ENCODE results near the gene ELMO3.

The ELMO3 gene

DNA sequence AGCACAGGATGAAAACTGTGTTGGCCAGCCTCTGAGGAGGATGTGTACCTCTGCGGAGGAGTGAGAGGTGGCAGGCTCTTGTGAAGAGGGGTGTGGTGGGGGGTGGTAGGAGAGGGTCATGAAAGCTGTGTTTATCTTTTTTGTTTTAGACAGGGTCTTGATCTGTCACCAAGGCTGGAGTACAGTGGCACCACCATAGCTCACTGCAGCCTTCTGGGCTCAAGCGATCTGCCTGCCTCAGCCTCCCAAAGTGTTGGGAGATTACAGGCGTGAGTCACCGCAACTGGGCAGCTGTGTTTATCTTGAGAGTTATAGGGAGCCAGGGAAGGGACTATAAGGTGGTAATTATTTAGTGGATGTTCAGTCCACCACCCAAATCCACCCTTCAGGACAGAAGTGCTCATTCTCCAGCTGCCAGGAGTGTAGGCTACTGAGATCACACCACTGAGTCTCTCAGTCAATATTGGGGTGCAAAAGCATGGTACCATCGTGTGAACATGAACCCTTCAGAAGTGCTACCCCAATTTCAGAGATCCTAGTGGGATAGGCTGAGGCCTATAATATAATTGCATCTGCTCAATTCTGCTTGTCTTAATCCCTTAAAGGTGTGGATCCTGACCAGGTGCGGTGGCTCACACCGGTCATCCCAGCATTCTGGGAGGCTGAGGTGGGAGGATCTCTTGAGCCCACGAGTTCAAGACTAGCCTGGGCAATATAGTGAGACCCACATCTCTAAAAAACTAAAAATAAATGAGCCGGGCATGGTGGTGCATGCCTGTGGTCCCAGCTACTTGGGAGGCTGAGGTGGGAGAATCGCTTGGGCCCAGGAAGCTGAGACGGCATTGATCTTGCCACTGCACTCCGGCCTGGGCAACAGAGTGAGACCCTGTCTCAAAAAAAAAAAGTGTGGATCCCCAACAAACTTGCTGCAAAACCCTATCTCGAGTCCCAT lies 8.2 kb upstream of the ELMO3 start:
- Histone ChIP-seq H3K9me3 (ENCODE audit: control insufficient read depth, insufficient read depth, low read depth, low read length) (no peaks in the 10 kb centered on the region), H3K27ac (ENCODE audit: extremely low read depth, low read depth, low read length) (no peak overlapping the region), H3K4me3 (ENCODE audit: low read depth, low read length) (no peak overlapping the region), H3K4me1 (ENCODE audit: control insufficient read depth, insufficient read depth, low read length) (peaks cover 7% of the 10 kb centered on the region), H3K36me3 (ENCODE audit: control insufficient read depth in 2 of 2, insufficient read depth in 1 of 2, low read length in 2 of 2) (peaks cover 7 to 30% of the 10 kb centered on the region in 2 experiments; a peak in 2 of 3 replicates)
- ChIA-PET POLR2A (interaction anchor here (0.6 kb wide), 1 partner anchor 56 kb away, joined by 4 read pairs; no protein-coding TSS in a partner anchor), CTCF (interaction anchor here (0.7 to 1.2 kb wide), 2 partner anchors 35 to 175 kb away, joined by 5 to 6 read pairs; no protein-coding TSS in a partner anchor)
- TF ChIP-seq SP7 (tag by site-specific recombination; IDR thresholded peaks at IDR 0.05) (peak; percentile 92), ZNF121 (tag by site-specific recombination; IDR thresholded peaks at IDR 0.05) (peak; percentile 89), ZNF223 (tag by site-specific recombination; IDR thresholded peaks at IDR 0.05) (no peak), ZNF19 (tag by site-specific recombination; IDR thresholded peaks at IDR 0.05; ENCODE audit: low read depth) (no peak), KLF1 (tag by site-specific recombination; IDR thresholded peaks at IDR 0.05) (no peak), ZBTB17 (tag by site-specific recombination; IDR thresholded peaks at IDR 0.05) (peak; percentile 61), ZBTB8A (tag by site-specific recombination; IDR thresholded peaks at IDR 0.05) (no peak)
- TF ChIP-seq, protein P1, sequence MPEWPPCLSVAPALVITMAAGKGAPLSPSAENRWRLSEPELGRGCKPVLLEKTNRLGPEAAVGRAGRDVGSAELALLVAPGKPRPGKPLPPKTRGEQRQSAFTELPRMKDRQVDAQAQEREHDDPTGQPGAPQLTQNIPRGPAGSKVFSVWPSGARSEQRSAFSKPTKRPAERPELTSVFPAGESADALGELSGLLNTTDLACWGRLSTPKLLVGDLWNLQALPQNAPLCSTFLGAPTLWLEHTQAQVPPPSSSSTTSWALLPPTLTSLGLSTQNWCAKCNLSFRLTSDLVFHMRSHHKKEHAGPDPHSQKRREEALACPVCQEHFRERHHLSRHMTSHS (tag by site-specific recombination; IDR thresholded peaks at IDR 0.05) = no peak
- TF ChIP-seq, protein P2, sequence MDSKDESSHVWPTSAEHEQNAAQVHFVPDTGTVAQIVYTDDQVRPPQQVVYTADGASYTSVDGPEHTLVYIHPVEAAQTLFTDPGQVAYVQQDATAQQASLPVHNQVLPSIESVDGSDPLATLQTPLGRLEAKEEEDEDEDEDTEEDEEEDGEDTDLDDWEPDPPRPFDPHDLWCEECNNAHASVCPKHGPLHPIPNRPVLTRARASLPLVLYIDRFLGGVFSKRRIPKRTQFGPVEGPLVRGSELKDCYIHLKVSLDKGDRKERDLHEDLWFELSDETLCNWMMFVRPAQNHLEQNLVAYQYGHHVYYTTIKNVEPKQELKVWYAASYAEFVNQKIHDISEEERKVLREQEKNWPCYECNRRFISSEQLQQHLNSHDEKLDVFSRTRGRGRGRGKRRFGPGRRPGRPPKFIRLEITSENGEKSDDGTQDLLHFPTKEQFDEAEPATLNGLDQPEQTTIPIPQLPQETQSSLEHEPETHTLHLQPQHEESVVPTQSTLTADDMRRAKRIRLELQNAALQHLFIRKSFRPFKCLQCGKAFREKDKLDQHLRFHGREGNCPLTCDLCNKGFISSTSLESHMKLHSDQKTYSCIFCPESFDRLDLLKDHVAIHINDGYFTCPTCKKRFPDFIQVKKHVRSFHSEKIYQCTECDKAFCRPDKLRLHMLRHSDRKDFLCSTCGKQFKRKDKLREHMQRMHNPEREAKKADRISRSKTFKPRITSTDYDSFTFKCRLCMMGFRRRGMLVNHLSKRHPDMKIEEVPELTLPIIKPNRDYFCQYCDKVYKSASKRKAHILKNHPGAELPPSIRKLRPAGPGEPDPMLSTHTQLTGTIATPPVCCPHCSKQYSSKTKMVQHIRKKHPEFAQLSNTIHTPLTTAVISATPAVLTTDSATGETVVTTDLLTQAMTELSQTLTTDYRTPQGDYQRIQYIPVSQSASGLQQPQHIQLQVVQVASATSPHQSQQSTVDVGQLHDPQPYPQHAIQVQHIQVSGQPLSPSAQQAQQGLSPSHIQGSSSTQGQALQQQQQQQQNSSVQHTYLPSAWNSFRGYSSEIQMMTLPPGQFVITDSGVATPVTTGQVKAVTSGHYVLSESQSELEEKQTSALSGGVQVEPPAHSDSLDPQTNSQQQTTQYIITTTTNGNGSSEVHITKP (tag by site-specific recombination; IDR thresholded peaks at IDR 0.05) = peak; percentile 54
- TF ChIP-seq, protein P3, sequence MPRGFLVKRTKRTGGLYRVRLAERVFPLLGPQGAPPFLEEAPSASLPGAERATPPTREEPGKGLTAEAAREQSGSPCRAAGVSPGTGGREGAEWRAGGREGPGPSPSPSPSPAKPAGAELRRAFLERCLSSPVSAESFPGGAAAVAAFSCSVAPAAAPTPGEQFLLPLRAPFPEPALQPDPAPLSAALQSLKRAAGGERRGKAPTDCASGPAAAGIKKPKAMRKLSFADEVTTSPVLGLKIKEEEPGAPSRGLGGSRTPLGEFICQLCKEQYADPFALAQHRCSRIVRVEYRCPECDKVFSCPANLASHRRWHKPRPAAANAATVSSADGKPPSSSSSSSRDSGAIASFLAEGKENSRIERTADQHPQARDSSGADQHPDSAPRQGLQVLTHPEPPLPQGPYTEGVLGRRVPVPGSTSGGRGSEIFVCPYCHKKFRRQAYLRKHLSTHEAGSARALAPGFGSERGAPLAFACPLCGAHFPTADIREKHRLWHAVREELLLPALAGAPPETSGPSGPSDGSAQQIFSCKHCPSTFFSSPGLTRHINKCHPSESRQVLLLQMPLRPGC (tag by site-specific recombination; IDR thresholded peaks at IDR 0.05) = no peak
- TF ChIP-seq, protein P4, sequence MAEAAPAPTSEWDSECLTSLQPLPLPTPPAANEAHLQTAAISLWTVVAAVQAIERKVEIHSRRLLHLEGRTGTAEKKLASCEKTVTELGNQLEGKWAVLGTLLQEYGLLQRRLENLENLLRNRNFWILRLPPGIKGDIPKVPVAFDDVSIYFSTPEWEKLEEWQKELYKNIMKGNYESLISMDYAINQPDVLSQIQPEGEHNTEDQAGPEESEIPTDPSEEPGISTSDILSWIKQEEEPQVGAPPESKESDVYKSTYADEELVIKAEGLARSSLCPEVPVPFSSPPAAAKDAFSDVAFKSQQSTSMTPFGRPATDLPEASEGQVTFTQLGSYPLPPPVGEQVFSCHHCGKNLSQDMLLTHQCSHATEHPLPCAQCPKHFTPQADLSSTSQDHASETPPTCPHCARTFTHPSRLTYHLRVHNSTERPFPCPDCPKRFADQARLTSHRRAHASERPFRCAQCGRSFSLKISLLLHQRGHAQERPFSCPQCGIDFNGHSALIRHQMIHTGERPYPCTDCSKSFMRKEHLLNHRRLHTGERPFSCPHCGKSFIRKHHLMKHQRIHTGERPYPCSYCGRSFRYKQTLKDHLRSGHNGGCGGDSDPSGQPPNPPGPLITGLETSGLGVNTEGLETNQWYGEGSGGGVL (tag by site-specific recombination; IDR thresholded peaks at IDR 0.05) = 0 out of 2 replicates have a peak, but pooled peaks have one; percentile 22

DNA sequence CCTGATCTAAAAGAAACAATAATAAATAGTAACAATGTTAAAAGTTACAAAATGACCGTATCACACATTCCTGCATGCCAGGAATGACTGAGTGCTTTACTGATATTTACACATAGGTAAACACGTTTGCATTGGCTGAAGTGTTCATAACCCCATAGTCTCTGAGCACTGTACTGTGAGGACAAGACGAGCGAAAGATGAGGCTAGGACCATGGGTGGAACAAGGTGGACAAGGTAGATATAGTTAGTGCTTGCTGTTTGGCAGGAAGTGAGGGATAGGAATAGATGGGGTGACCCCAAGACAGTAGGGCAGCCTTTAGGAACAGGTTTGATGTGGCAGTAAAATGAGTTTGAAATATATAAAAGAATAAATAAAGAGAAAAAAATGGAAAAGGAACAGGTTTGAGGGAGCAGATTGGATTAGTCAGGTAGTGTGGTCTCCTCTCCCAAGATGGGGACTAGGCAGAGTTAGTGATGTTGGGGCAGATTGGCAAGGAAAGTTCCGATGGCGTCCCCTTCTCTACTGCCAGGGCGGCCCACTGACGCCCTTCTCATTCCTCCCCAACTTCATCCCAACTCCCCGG lies 7.4 kb upstream of the ELMO3 start:
- no peak for TF ChIP-seq YY1 (tag by site-specific recombination; IDR thresholded peaks at IDR 0.05)
- TF ChIP-seq ZNF121 (tag by site-specific recombination; IDR thresholded peaks at IDR 0.05) = no peak
- TF ChIP-seq, protein P2 (tag by site-specific recombination; IDR thresholded peaks at IDR 0.05) = peak; percentile 38; the same call in 1 of the 2 replicates
- no peak for TF ChIP-seq ZFP37 (tag by site-specific recombination; IDR thresholded peaks at IDR 0.05)
- 0 out of 2 replicates have a peak, but pooled peaks have one; percentile 10 for TF ChIP-seq ZNF354C (tag by site-specific recombination; IDR thresholded peaks at IDR 0.05; ENCODE audit: borderline replicate concordance, low read depth)
- ChIA-PET CTCF (interaction anchor here (1.4 kb wide), 1 partner anchor 214 kb away, joined by 4 read pairs; no protein-coding TSS in a partner anchor), POLR2A (interaction anchor here (1.4 to 1.7 kb wide), 2 partner anchors 16 to 172 kb away, joined by 4 to 5 read pairs; no protein-coding TSS in a partner anchor)
- Histone ChIP-seq H3K4me1 (ENCODE audit: control insufficient read depth, insufficient read depth, low read length) (peaks cover 7% of the 10 kb centered on the region), H3K27ac (ENCODE audit: extremely low read depth, low read depth, low read length) (no peak overlapping the region), H3K4me3 (ENCODE audit: low read depth, low read length) (peak overlapping the region; percentile 10), H3K36me3 (ENCODE audit: control insufficient read depth in 2 of 2, insufficient read depth in 1 of 2, low read length in 2 of 2) (peaks cover 7 to 37% of the 10 kb centered on the region in 2 experiments; a peak in 2 of 3 replicates), H3K9me3 (ENCODE audit: control insufficient read depth, insufficient read depth, low read depth, low read length) (no peaks in the 10 kb centered on the region)
